Right lobe of liver (tissue), 6 donors: ENCODE data around the gene IREB2. TPM values are rescaled to one million over a fixed set of nuclear protein-coding genes. Genes with fewer than 3 reads are reported as not detected.
A peak's percentile ranks its signal among the peaks of the same experiment; 100 is the strongest.

Source experiments
- ATAC-seq, 4 donors: fragments of 200-7000 bp; cut with Tn5 transposase; one replicate each; pipeline ENCODE4 v1.9.1; 2020; ENCODE audit warnings: mild to moderate bottlenecking in 4 of 4, moderate library complexity in 4 of 4
- DNase-seq, 3 donors: peaks; one replicate each; pipeline ENCODE4 v3.0.0-alpha.2; 2020
- H3K27ac ChIP-seq, 3 donors: fragments of 200-600 bp; one replicate each; pipeline ENCODE4 v1.8.0; 2022
- H3K27me3 ChIP-seq, 2 donors: fragments of 200-600 bp; one replicate each; pipeline ENCODE4 v1.8.0; 2022
- H3K36me3 ChIP-seq, 4 donors: fragments of 200-600 bp; sonication (generic) in 1 of 4; one replicate each; pipeline versions ENCODE4 v1.5.1 to v1.8.0; 2017 to 2022; ENCODE audit warnings: control low read depth in 1 of 4
- H3K4me1 ChIP-seq, 4 donors: fragments of 200-600 bp; sonication (generic) in 1 of 4; one replicate each; pipeline versions ENCODE4 v1.5.1 to v1.8.0; 2017 to 2022; ENCODE audit warnings: control low read depth in 1 of 4
- H3K4me3 ChIP-seq, 3 donors: fragments of 200-600 bp; one replicate each; pipeline ENCODE4 v1.8.0; 2022
- H3K9me3 ChIP-seq, 4 donors: fragments of 200-600 bp; sonication (generic) in 1 of 4; one replicate each; pipeline versions ENCODE4 v1.5.1 to v1.8.0; 2017 to 2022; ENCODE audit warnings: control low read depth in 1 of 4
- CTCF ChIP-seq, 4 donors: fragments of 200-600 bp in 3 of 4; fragments of 450-650 bp in 1 of 4; IDR thresholded peaks; one replicate each; pipeline versions ENCODE4 v1.5.1 to v1.8.0; 2016 to 2022; ENCODE audit warnings: antibody characterized with exemption in 4 of 4, mild to moderate bottlenecking in 2 of 4
- POLR2A ChIP-seq: fragments of 450-650 bp; IDR thresholded peaks from one replicate; pipeline ENCODE4 v1.6.1; 2017; ENCODE audit warnings: antibody characterized with exemption, mild to moderate bottlenecking
- WGBS: methylation state at CpG from one replicate; pipeline ENCODE4 v1.1.6; 2018; ENCODE audit warnings: low coverage, low lambda C conversion rate; ENCODE audit not compliant: insufficient coverage; ENCODE audit errors: missing lambda C conversion rate; 5-methylcytosine and 5-hydroxymethylcytosine counted together
- intact Hi-C, 2 donors: fragments of 100-400 bp; cut with DNase I; formaldehyde crosslinking; loops; one replicate each; pipeline versions ENCODE4 v1.11.2 to v1.14.1; 2022
- total RNA-seq, 6 experiments: library from RNA; depleted of rRNA in 2 of 6; stranded (reverse); fragments of >200 nt in 2 of 6; fragmentation: NEBNext Ultra II Directional in 3 of 6; extraction: Animal tissue kit (Norgen Biotek cat#: 25700) in 3 of 6; gene quantifications; one replicate each; pipeline versions ENCODE4 v1.1.0 to v1.2.4, GENCODE V29; 2016 to 2023
- donor health status: DM: no; HTN: yes; CAD: no.
- donor health status: DM: no; HTN: no; CAD: no.
- donor health status: DM: no; HTN: no; CAD: no.
- donor health status: DM: no; HTN: yes; CAD: no.
- donor health status: DM: no; HTN: yes; CAD: no.

The IREB2 gene
- total RNA-seq, 6 experiments from 2014 or later: 17.1 to 36.2 (median 25.6) TPM

GRCh38 chr15:78422571-78423340 lies 15.3 kb upstream of the IREB2 start:
- no peak overlapping the region for H3K4me3 ChIP-seq
- H3K36me3 ChIP-seq: no peaks in the 10 kb centered on the region
- no peaks in the 10 kb centered on the region for H3K4me1 ChIP-seq
- H3K27me3 ChIP-seq: no peaks in the 10 kb centered on the region
- DNase-seq: peak; percentile 62 to 71 (median 66)
- no peaks in the 10 kb centered on the region for H3K9me3 ChIP-seq
- TF ChIP-seq CTCF (IDR thresholded peaks at IDR 0.05): peak; percentile 91 to 93 (median 92)
- no peak for TF ChIP-seq POLR2A
- no peak overlapping the region for H3K27ac ChIP-seq
- 47% methylated on average over 10 of the region's 12 CpGs for whole genome bisulfite sequencing
- intact Hi-C loops: loop anchor here in 1 of 2 donors (5.0 kb wide), 1 partner anchor 110 kb away; no protein-coding TSS in a partner anchor
- peak; percentile 92 to 96 (median 94) for ATAC-seq

GRCh38 chr15:78424673-78425072 lies 13.3 kb upstream of the IREB2 start:
- H3K4me3 ChIP-seq: no peak overlapping the region
- H3K4me1 ChIP-seq: peaks cover 0 to under 1% (median 0%) of the 10 kb centered on the region in 4 donors
- H3K36me3 ChIP-seq: no peaks in the 10 kb centered on the region
- intact Hi-C loops: loop anchor here in 1 of 2 donors (5.0 kb wide), 1 partner anchor 112 kb away; no protein-coding TSS in a partner anchor
- DNase-seq (no peak), ATAC-seq (no peak)
- no peak for TF ChIP-seq CTCF (IDR thresholded peaks at IDR 0.05)
- no peaks in the 10 kb centered on the region for H3K9me3 ChIP-seq
- no peaks in the 10 kb centered on the region for H3K27me3 ChIP-seq
- no peak overlapping the region for H3K27ac ChIP-seq
- 42% methylated on average over 3 of the region's 3 CpGs for WGBS

- no peaks in the 10 kb centered on the region for H3K27me3 ChIP-seq
- H3K36me3 ChIP-seq: no peaks in the 10 kb centered on the region
- WGBS: 38% methylated on average over 1 of the region's 1 CpG
- intact Hi-C loops: no loop called here
- H3K9me3 ChIP-seq: no peaks in the 10 kb centered on the region
- DNase-seq (no peak), ATAC-seq (no peak)
- no peak overlapping the region for H3K4me3 ChIP-seq
- peaks cover 0 to 3% (median 0%) of the 10 kb centered on the region in 4 donors for H3K4me1 ChIP-seq
- TF ChIP-seq CTCF (IDR thresholded peaks at IDR 0.05) (no peak), POLR2A (no peak)
- H3K27ac ChIP-seq: no peak overlapping the region
Measured at GRCh38 chr15:78425643-78426042, 12.4 kb upstream of the IREB2 start.

- WGBS: 51% methylated on average over 5 of the region's 5 CpGs
- no peaks in the 10 kb centered on the region for H3K36me3 ChIP-seq
- TF ChIP-seq CTCF (IDR thresholded peaks at IDR 0.05): no peak
- TF ChIP-seq POLR2A: no peak
- H3K27me3 ChIP-seq: no peaks in the 10 kb centered on the region
- ATAC-seq (no peak), DNase-seq (no peak)
- no peak overlapping the region for H3K27ac ChIP-seq
- H3K4me1 ChIP-seq: peaks cover 0 to 3% (median 0%) of the 10 kb centered on the region in 4 donors
- H3K9me3 ChIP-seq: no peaks in the 10 kb centered on the region
- no peak overlapping the region for H3K4me3 ChIP-seq
- intact Hi-C loops: no loop called here
Measured at GRCh38 chr15:78426300-78426699, 11.7 kb upstream of the IREB2 start.
